ENCODE results near the gene ARHGEF10L.

GRCh38 chr1:17607644-17608581 is 68.4 kb downstream of the ARHGEF10L start:
- TF ChIP-seq POLR2A (IDR thresholded peaks at IDR 0.05) (no peak), CTCF (IDR thresholded peaks at IDR 0.05) (no peak)
